ENCODE results near the gene CCDC107. TPM values are rescaled to one million over a fixed set of nuclear protein-coding genes. Genes with fewer than 3 reads are reported as not detected.

CCDC107 gene
- total RNA-seq, 1 experiment from 2014 or later = 12.0 TPM

GRCh38 chr9:35688558-35689541 is 30.8 kb downstream of the CCDC107 start:
- no peak overlapping the region for H4K8ac ChIP-seq (replicated peaks; ENCODE audit: insufficient read length, low read depth, low read length)
- TF ChIP-seq CTCF (conservative IDR thresholded peaks at IDR 0.05) = no peak
- no peaks in the 10 kb centered on the region for H3K27me3 ChIP-seq (ENCODE audit: insufficient read depth, low read length)
- WGBS (ENCODE audit: extremely low coverage, insufficient read length, low lambda C conversion rate) = no CpG with 5 or more reads among the region's 12 CpGs
- H2BK12ac ChIP-seq (ENCODE audit: insufficient read length, low read depth, low read length) = no peak overlapping the region
- H3K4me3 Mint-ChIP-seq = peak overlapping the region; percentile 84 to 93
- no peak overlapping the region for H2BK5ac ChIP-seq (ENCODE audit: insufficient read length, low read length)
- peak overlapping the region in 2 of 3 experiments; percentile 68 to 84; a peak in 2 of 7 replicates for H3K27ac Mint-ChIP-seq
- no peak overlapping the region for H4K5ac ChIP-seq (ENCODE audit: insufficient read length, low read depth, low read length)
- H3K4me2 ChIP-seq (ENCODE audit: insufficient read depth, insufficient read length, low read length) = peak overlapping the region; percentile 67
- no peaks in the 10 kb centered on the region for H3K9me3 ChIP-seq (ENCODE audit: control insufficient read depth, low read depth, low read length)
- no peaks in the 10 kb centered on the region for H4K20me1 ChIP-seq (ENCODE audit: control insufficient read depth, insufficient read depth, insufficient read length)
- peaks cover 25 to 48% (median 43%) of the 10 kb centered on the region in 3 experiments for H3K36me3 Mint-ChIP-seq (ENCODE audit: insufficient read depth in 1 of 3, low read depth in 3 of 3)
- H3K4me1 Mint-ChIP-seq = peaks cover 27 to 30% of the 10 kb centered on the region in 2 experiments
- H3K23ac ChIP-seq (ENCODE audit: insufficient read length, low read depth, low read length) = no peak overlapping the region
- H2AK5ac ChIP-seq (ENCODE audit: insufficient read length, low read length) = no peak overlapping the region
- peak overlapping the region; percentile 81 for H3K14ac ChIP-seq (ENCODE audit: insufficient read depth, low read length)
- no peaks in the 10 kb centered on the region; the same call in 1 of the 2 replicates for H3K27me3 Mint-ChIP-seq (ENCODE audit: low read depth)
- peak overlapping the region; percentile 36 for H3K9ac ChIP-seq (ENCODE audit: extremely low read depth, insufficient read length, low read length)
- H3K27ac ChIP-seq (ENCODE audit: insufficient read length, low read depth, low read length) = no peak overlapping the region
- H3K23me2 ChIP-seq (ENCODE audit: insufficient read length, low read depth, low read length, poor library complexity, severe bottlenecking) = peaks cover 6% of the 10 kb centered on the region
- no peak overlapping the region for H3K4ac ChIP-seq (ENCODE audit: low read depth, low read length)
- no peak for DNase-seq
- H3K79me1 ChIP-seq (ENCODE audit: insufficient read depth, low read depth, low read length, poor library complexity, severe bottlenecking) = no peaks in the 10 kb centered on the region
- H2BK20ac ChIP-seq (ENCODE audit: low read depth, low read length, poor library complexity, severe bottlenecking) = no peak overlapping the region
- H3K79me2 ChIP-seq (ENCODE audit: insufficient read depth, low read length) = no peaks in the 10 kb centered on the region; the same call in 1 of the 2 replicates
- no peak overlapping the region for H3K18ac ChIP-seq (ENCODE audit: insufficient read length, low read depth, low read length)
- no peak overlapping the region for H4K91ac ChIP-seq (ENCODE audit: insufficient read length, low read depth, low read length)
- peaks cover 0 to 2% of the 10 kb centered on the region in 2 experiments; a peak in 2 of 5 replicates for H3K9me3 Mint-ChIP-seq
- no peak overlapping the region for H2BK120ac ChIP-seq (ENCODE audit: low read depth, low read length, poor library complexity, severe bottlenecking)
- no peak overlapping the region for H3T11ph ChIP-seq (ENCODE audit: low read length)
- no peak overlapping the region for H3K56ac ChIP-seq (ENCODE audit: insufficient read length, low read depth, low read length)
- peaks cover 3% of the 10 kb centered on the region for H3K4me1 ChIP-seq (ENCODE audit: insufficient read depth, low read length)
- H2BK15ac ChIP-seq (ENCODE audit: low read depth, low read length) = no peak overlapping the region
- no peak overlapping the region for H2AFZ ChIP-seq (ENCODE audit: low read length)

Measured in H9 (cell line).